GM12878 (cell line): ENCODE results near the gene FBXW8. TPM values are rescaled to one million over a fixed set of nuclear protein-coding genes. Genes with fewer than 3 reads are reported as not detected.

Source experiments
- BHLHE40 ChIP-seq, 2 experiments: fragments of 450-650 bp in 1 of 2; IDR thresholded peaks; 2 replicates each; pipeline ENCODE4 v1.6.1; 2011 to 2017; ENCODE audit warnings: low read depth in 2 of 2, borderline replicate concordance in 1 of 2, improper control_type of control experiment in 1 of 2, low read length in 1 of 2, mild to moderate bottlenecking in 1 of 2
- BMI1 ChIP-seq: fragments of 450-650 bp; IDR thresholded peaks from 2 replicates; pipeline ENCODE4 v1.6.1; 2016; ENCODE audit warnings: mild to moderate bottlenecking, moderate library complexity, borderline replicate concordance
- BRCA1 ChIP-seq: IDR thresholded peaks from 2 replicates; pipeline ENCODE4 v1.6.1; 2011; ENCODE audit warnings: low read depth, low read length, improper control_type of control experiment
- FOS ChIP-seq: IDR thresholded peaks from 3 replicates; pipeline ENCODE4 v1.6.1; 2011; ENCODE audit warnings: borderline replicate concordance; ENCODE audit not compliant: insufficient read length; ENCODE audit errors: extremely low read depth
- MXI1 ChIP-seq: fragments of 150-350 bp; IDR thresholded peaks from 2 replicates; pipeline ENCODE4 v1.6.1; 2011; ENCODE audit warnings: low read depth, mild to moderate bottlenecking, inconsistent platforms, low read length, improper control_type of control experiment
- SIN3A ChIP-seq: IDR thresholded peaks from 2 replicates; pipeline ENCODE4 v1.6.1; 2012; ENCODE audit warnings: low read depth, low read length, improper control_type of control experiment
- TBL1XR1 ChIP-seq: IDR thresholded peaks from 2 replicates; pipeline ENCODE4 v1.6.1; 2012; ENCODE audit warnings: low read depth, low read length, improper control_type of control experiment
- ZNF384 ChIP-seq: IDR thresholded peaks from 2 replicates; pipeline ENCODE4 v1.6.1; 2012; ENCODE audit warnings: low read depth, mild to moderate bottlenecking, low read length, improper control_type of control experiment, borderline replicate concordance
- ZZZ3 ChIP-seq: IDR thresholded peaks from 2 replicates; pipeline ENCODE4 v1.6.1; 2011; ENCODE audit warnings: low read depth; ENCODE audit not compliant: control insufficient read depth, insufficient read length
- polyA plus RNA-seq, 11 experiments: library from polyadenylated mRNA; depleted of rRNA in 4 of 11; unstranded in 6 of 11; stranded (reverse) in 5 of 11; fragments of >200 nt; fragmentation: Nextera tagmentation in 4 of 11; fragmentation: Illumina TruSeq in 1 of 11; extraction: Ambion mirVana in 4 of 11; extraction: Trizol in 1 of 11; gene quantifications; 1 replicate in 1 of 11; 2 replicates in 10 of 11; pipeline versions ENCODE4 v1.2.1 to v1.2.3, GENCODE V29; 2011 to 2016; ENCODE audit warnings: inconsistent platforms in 2 of 11, missing spikeins in 2 of 11, low read depth in 1 of 11
- total RNA-seq, 4 experiments: library from RNA; depleted of rRNA in 3 of 4; stranded (reverse); fragments of >200 nt in 3 of 4; fragmentation: Illumina TruSeq in 1 of 4; extraction: Trizol in 1 of 4; gene quantifications; 2 replicates each; pipeline versions ENCODE4 v1.2.1 to v1.2.3, GENCODE V29; 2013 to 2021
- TF ChIP-seq, protein P1 (sequence below): fragments of 450-650 bp; IDR thresholded peaks from 2 replicates; pipeline ENCODE4 v1.6.1; 2017; ENCODE audit warnings: mild to moderate bottlenecking, moderate library complexity
- TF ChIP-seq, protein P2 (sequence below): IDR thresholded peaks from 2 replicates; pipeline ENCODE4 v1.6.1; 2011; ENCODE audit warnings: mild to moderate bottlenecking, low read depth, low read length, moderate library complexity; ENCODE audit not compliant: insufficient replicate concordance
- TF ChIP-seq, protein P3 (sequence below): fragments of 450-650 bp; IDR thresholded peaks from 2 replicates; pipeline ENCODE4 v1.6.1; 2016; ENCODE audit warnings: mild to moderate bottlenecking, moderate library complexity, borderline replicate concordance

Gene FBXW8
- total and polyA plus RNA-seq, 10 of the 15 experiments (the other 5 are each of a cell fraction or from before 2014, with no cell fraction given), result 0.49 to 7.5 (median 4.4) TPM

DNA sequence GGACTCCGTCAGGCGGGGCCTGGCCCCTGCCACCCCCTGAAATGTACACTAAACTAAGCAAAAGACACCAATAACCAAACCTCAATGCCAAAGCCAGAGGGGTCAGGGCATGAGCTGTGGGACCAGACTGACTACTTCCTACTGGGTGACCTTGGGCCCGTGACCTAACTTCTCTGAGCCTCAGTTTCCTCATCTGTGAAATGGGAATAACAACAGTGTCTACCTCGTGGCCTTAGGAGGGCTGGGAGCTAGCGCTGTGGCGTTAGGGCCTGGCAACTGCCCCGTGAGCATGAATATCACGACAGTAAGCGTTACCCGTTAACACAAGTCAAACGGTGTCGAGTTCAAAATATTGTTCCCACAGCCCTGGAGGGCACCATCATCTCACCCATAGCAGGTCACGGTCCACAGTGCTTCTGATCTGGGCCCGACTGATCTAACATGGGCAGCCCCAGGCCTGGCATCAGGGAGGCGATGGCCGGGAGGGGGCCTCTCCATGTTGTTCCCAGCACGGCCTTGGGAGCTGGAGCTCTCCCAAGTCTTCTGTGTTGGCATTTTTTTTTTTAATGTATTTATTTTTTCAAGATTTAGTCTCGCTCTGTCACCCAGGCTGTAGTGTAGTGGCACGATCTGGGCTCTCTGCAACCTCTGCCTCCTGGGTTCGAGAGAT lies 136.2 kb downstream of the FBXW8 start (continued):
- TF ChIP-seq, protein P1, sequence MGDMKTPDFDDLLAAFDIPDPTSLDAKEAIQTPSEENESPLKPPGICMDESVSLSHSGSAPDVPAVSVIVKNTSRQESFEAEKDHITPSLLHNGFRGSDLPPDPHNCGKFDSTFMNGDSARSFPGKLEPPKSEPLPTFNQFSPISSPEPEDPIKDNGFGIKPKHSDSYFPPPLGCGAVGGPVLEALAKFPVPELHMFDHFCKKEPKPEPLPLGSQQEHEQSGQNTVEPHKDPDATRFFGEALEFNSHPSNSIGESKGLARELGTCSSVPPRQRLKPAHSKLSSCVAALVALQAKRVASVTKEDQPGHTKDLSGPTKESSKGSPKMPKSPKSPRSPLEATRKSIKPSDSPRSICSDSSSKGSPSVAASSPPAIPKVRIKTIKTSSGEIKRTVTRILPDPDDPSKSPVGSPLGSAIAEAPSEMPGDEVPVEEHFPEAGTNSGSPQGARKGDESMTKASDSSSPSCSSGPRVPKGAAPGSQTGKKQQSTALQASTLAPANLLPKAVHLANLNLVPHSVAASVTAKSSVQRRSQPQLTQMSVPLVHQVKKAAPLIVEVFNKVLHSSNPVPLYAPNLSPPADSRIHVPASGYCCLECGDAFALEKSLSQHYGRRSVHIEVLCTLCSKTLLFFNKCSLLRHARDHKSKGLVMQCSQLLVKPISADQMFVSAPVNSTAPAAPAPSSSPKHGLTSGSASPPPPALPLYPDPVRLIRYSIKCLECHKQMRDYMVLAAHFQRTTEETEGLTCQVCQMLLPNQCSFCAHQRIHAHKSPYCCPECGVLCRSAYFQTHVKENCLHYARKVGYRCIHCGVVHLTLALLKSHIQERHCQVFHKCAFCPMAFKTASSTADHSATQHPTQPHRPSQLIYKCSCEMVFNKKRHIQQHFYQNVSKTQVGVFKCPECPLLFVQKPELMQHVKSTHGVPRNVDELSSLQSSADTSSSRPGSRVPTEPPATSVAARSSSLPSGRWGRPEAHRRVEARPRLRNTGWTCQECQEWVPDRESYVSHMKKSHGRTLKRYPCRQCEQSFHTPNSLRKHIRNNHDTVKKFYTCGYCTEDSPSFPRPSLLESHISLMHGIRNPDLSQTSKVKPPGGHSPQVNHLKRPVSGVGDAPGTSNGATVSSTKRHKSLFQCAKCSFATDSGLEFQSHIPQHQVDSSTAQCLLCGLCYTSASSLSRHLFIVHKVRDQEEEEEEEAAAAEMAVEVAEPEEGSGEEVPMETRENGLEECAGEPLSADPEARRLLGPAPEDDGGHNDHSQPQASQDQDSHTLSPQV, result no peak
- no peak for TF ChIP-seq SIN3A
- no peak for TF ChIP-seq ZZZ3
- TF ChIP-seq, protein P2, sequence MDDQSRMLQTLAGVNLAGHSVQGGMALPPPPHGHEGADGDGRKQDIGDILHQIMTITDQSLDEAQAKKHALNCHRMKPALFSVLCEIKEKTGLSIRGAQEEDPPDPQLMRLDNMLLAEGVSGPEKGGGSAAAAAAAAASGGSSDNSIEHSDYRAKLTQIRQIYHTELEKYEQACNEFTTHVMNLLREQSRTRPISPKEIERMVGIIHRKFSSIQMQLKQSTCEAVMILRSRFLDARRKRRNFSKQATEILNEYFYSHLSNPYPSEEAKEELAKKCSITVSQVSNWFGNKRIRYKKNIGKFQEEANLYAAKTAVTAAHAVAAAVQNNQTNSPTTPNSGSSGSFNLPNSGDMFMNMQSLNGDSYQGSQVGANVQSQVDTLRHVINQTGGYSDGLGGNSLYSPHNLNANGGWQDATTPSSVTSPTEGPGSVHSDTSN, result no peak
- no peak for TF ChIP-seq BMI1
- no peak for TF ChIP-seq BRCA1
- TF ChIP-seq BHLHE40 (IDR thresholded peaks at IDR 0.05; ENCODE audit: borderline replicate concordance in 1 of 2, low read depth in 2 of 2, low read length in 1 of 2), result no peak
- no peak for TF ChIP-seq FOS
- TF ChIP-seq TBL1XR1, result no peak
- TF ChIP-seq, protein P3, sequence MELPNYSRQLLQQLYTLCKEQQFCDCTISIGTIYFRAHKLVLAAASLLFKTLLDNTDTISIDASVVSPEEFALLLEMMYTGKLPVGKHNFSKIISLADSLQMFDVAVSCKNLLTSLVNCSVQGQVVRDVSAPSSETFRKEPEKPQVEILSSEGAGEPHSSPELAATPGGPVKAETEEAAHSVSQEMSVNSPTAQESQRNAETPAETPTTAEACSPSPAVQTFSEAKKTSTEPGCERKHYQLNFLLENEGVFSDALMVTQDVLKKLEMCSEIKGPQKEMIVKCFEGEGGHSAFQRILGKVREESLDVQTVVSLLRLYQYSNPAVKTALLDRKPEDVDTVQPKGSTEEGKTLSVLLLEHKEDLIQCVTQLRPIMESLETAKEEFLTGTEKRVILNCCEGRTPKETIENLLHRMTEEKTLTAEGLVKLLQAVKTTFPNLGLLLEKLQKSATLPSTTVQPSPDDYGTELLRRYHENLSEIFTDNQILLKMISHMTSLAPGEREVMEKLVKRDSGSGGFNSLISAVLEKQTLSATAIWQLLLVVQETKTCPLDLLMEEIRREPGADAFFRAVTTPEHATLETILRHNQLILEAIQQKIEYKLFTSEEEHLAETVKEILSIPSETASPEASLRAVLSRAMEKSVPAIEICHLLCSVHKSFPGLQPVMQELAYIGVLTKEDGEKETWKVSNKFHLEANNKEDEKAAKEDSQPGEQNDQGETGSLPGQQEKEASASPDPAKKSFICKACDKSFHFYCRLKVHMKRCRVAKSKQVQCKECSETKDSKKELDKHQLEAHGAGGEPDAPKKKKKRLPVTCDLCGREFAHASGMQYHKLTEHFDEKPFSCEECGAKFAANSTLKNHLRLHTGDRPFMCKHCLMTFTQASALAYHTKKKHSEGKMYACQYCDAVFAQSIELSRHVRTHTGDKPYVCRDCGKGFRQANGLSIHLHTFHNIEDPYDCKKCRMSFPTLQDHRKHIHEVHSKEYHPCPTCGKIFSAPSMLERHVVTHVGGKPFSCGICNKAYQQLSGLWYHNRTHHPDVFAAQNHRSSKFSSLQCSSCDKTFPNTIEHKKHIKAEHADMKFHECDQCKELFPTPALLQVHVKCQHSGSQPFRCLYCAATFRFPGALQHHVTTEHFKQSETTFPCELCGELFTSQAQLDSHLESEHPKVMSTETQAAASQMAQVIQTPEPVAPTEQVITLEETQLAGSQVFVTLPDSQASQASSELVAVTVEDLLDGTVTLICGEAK, result no peak
- TF ChIP-seq ZNF384, result no peak
- no peak for TF ChIP-seq MXI1
- TF ChIP-seq, all 136 proteins: peak for 0
